CD14-positive monocyte (primary cell): Measurements from ENCODE around the gene MGAT5B. TPM values are rescaled to one million over a fixed set of nuclear protein-coding genes. Genes with fewer than 3 reads are reported as not detected.

Experiments used
- DNase-seq, 3 donors: peaks; one replicate each; pipeline ENCODE4 v3.0.0-alpha.2; 2011 to 2022
- H2AFZ ChIP-seq: 2 replicates; pipeline ENCODE4 v1.6.0; 2012; ENCODE audit warnings: mild to moderate bottlenecking, low read depth, low read length, inconsistent platforms; ENCODE audit not compliant: insufficient read depth, poor library complexity, severe bottlenecking
- H3K27ac ChIP-seq, 2 donors: 1 replicate in 1 of 2; 2 replicates in 1 of 2; pipeline ENCODE4 v1.5.1; 2012 to 2013; ENCODE audit warnings: low read length in 2 of 2, control low read depth in 1 of 2, inconsistent platforms in 1 of 2, low read depth in 1 of 2, mild to moderate bottlenecking in 1 of 2
- H3K27me3 ChIP-seq, 2 donors: one replicate each; pipeline versions ENCODE4 v1.6.0 to v1.6.1; 2011 to 2013; ENCODE audit warnings: low read length in 2 of 2; ENCODE audit not compliant: control insufficient read depth in 2 of 2, insufficient read depth in 2 of 2
- H3K36me3 ChIP-seq, 2 donors: replicated peaks in 1 of 2; 1 replicate in 1 of 2; 2 replicates in 1 of 2; pipeline versions ENCODE4 v1.5.1 to v1.6.1; 2012 to 2013; ENCODE audit warnings: low read length in 2 of 2, control low read depth in 1 of 2, inconsistent platforms in 1 of 2, mild to moderate bottlenecking in 1 of 2; ENCODE audit not compliant: insufficient read depth in 2 of 2, control insufficient read depth in 1 of 2
- H3K4me1 ChIP-seq, 2 donors: 1 replicate in 1 of 2; 2 replicates in 1 of 2; pipeline versions ENCODE4 v1.5.1 to v1.6.1; 2012 to 2013; ENCODE audit warnings: low read length in 2 of 2, control low read depth in 1 of 2, inconsistent platforms in 1 of 2, mild to moderate bottlenecking in 1 of 2, moderate library complexity in 1 of 2; ENCODE audit not compliant: insufficient read depth in 2 of 2, control insufficient read depth in 1 of 2
- H3K4me2 ChIP-seq: replicated peaks from 2 replicates; pipeline ENCODE3; 2012; ENCODE audit warnings: low read length, moderate library complexity, mild to moderate bottlenecking; ENCODE audit not compliant: poor library complexity, severe bottlenecking; ENCODE audit errors: extremely low read depth
- H3K4me3 ChIP-seq, 3 experiments: fragments of 200-600 bp in 1 of 3; sonication (generic) in 1 of 3; replicated peaks in 1 of 3; 1 replicate in 2 of 3; 2 replicates in 1 of 3; pipeline ENCODE4 v1.5.1; 2011 to 2013; ENCODE audit warnings: low read length in 3 of 3, mild to moderate bottlenecking in 3 of 3, control low read depth in 2 of 3, low read depth in 2 of 3, inconsistent platforms in 1 of 3, moderate library complexity in 1 of 3
- H3K79me2 ChIP-seq: 2 replicates; pipeline ENCODE4 v1.6.0; 2012; ENCODE audit warnings: mild to moderate bottlenecking, control low read depth, inconsistent platforms, low read length, moderate library complexity; ENCODE audit not compliant: insufficient read depth
- H3K9ac ChIP-seq: 2 replicates; pipeline ENCODE4 v1.6.0; 2017; ENCODE audit warnings: low read length, mild to moderate bottlenecking; ENCODE audit not compliant: insufficient read depth, poor library complexity, severe bottlenecking
- H3K9me3 ChIP-seq, 2 donors: replicated peaks in 1 of 2; 1 replicate in 1 of 2; 2 replicates in 1 of 2; pipeline versions ENCODE4 v1.5.1 to v1.6.1; 2012 to 2013; ENCODE audit warnings: low read length in 2 of 2, control low read depth in 1 of 2; ENCODE audit not compliant: control insufficient read depth in 1 of 2, insufficient read depth in 1 of 2
- H4K20me1 ChIP-seq: 2 replicates; pipeline ENCODE4 v1.6.0; 2012; ENCODE audit warnings: mild to moderate bottlenecking, low read length, control low read depth, moderate library complexity; ENCODE audit not compliant: insufficient read depth
- H3K27ac Mint-ChIP-seq, 7 donors: one replicate each; pipeline ENCODE4 v1.8.0; 2020; ENCODE audit warnings: mild to moderate bottlenecking in 7 of 7, mixed read lengths in 7 of 7, moderate library complexity in 6 of 7, inconsistent platforms in 2 of 7
- H3K27me3 Mint-ChIP-seq, 3 donors: one replicate each; pipeline ENCODE4 v1.8.0; 2021 to 2022; ENCODE audit warnings: low read depth in 3 of 3, mild to moderate bottlenecking in 3 of 3, mixed read lengths in 3 of 3, moderate library complexity in 3 of 3, inconsistent platforms in 1 of 3
- H3K36me3 Mint-ChIP-seq, 2 donors: one replicate each; pipeline ENCODE4 v1.8.0; 2020; ENCODE audit warnings: mixed read lengths in 2 of 2, inconsistent platforms in 1 of 2, mild to moderate bottlenecking in 1 of 2
- H3K4me1 Mint-ChIP-seq: one replicate; pipeline ENCODE4 v1.8.0; 2020; ENCODE audit warnings: mild to moderate bottlenecking, mixed read lengths
- H3K4me3 Mint-ChIP-seq, 2 donors: one replicate each; pipeline ENCODE4 v1.8.0; 2020; ENCODE audit warnings: mild to moderate bottlenecking in 2 of 2, mixed read lengths in 2 of 2, moderate library complexity in 1 of 2
- H3K9me3 Mint-ChIP-seq, 7 donors: one replicate each; pipeline ENCODE4 v1.8.0; 2020 to 2022; ENCODE audit warnings: mixed read lengths in 7 of 7, mild to moderate bottlenecking in 6 of 7, moderate library complexity in 6 of 7, inconsistent platforms in 2 of 7
- WGBS: methylation state at CpG from one replicate; pipeline ENCODE4 v1.1.5; 2013; ENCODE audit warnings: missing lambda C conversion rate; ENCODE audit not compliant: insufficient coverage; 5-methylcytosine and 5-hydroxymethylcytosine counted together
- intact Hi-C, 2 donors: fragments of 100-400 bp; cut with micrococcal nuclease; formaldehyde crosslinking; loops; one replicate each; pipeline versions ENCODE4 v1.15.0 to v1.15.1; 2023
- polyA plus RNA-seq, 3 donors: library from polyadenylated mRNA; depleted of rRNA in 1 of 3; unstranded in 2 of 3; stranded (reverse) in 1 of 3; fragments of 300-500 nt in 2 of 3; fragments of >200 nt in 1 of 3; fragmentation: Illumina TruSeq in 2 of 3; gene quantifications; 1 replicate in 2 of 3; 2 replicates in 1 of 3; pipeline ENCODE4 v1.2.3, GENCODE V29; 2012 to 2021
- TF ChIP-seq, protein P1 (sequence below): fragments of 200-600 bp; IDR thresholded peaks from one replicate; pipeline ENCODE4 v1.8.0; 2022; ENCODE audit warnings: antibody characterized with exemption, mild to moderate bottlenecking

MGAT5B gene
- polyA plus RNA-seq, 3 donors: not detected

GRCh38 chr17:76925441-76925891 lies 57.3 kb downstream of the MGAT5B start:
- no peak overlapping the region for H3K4me3 Mint-ChIP-seq
- no peaks in the 10 kb centered on the region for H3K4me1 Mint-ChIP-seq
- H3K4me2 ChIP-seq: no peak overlapping the region
- intact Hi-C loops: no loop called here
- no peak overlapping the region for H3K27ac Mint-ChIP-seq
- no peaks in the 10 kb centered on the region for H3K36me3 Mint-ChIP-seq
- H2AFZ ChIP-seq: no peak overlapping the region
- no peaks in the 10 kb centered on the region for H3K79me2 ChIP-seq
- TF ChIP-seq, protein P1, sequence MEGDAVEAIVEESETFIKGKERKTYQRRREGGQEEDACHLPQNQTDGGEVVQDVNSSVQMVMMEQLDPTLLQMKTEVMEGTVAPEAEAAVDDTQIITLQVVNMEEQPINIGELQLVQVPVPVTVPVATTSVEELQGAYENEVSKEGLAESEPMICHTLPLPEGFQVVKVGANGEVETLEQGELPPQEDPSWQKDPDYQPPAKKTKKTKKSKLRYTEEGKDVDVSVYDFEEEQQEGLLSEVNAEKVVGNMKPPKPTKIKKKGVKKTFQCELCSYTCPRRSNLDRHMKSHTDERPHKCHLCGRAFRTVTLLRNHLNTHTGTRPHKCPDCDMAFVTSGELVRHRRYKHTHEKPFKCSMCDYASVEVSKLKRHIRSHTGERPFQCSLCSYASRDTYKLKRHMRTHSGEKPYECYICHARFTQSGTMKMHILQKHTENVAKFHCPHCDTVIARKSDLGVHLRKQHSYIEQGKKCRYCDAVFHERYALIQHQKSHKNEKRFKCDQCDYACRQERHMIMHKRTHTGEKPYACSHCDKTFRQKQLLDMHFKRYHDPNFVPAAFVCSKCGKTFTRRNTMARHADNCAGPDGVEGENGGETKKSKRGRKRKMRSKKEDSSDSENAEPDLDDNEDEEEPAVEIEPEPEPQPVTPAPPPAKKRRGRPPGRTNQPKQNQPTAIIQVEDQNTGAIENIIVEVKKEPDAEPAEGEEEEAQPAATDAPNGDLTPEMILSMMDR: no peak
- H3K36me3 ChIP-seq: no peaks in the 10 kb centered on the region
- no peak overlapping the region for H3K9ac ChIP-seq
- H3K4me3 ChIP-seq: no peak overlapping the region
- H3K4me1 ChIP-seq: no peaks in the 10 kb centered on the region
- H4K20me1 ChIP-seq: no peaks in the 10 kb centered on the region
- H3K27me3 ChIP-seq: no peaks in the 10 kb centered on the region
- DNase-seq: no peak
- H3K27me3 Mint-ChIP-seq: peaks cover 5 to 6% (median 6%) of the 10 kb centered on the region in 3 donors
- WGBS: 37% methylated on average over 5 of the region's 8 CpGs
- no peaks in the 10 kb centered on the region for H3K9me3 ChIP-seq
- no peak overlapping the region for H3K27ac ChIP-seq
- H3K9me3 Mint-ChIP-seq: peaks cover 0 to 3% (median 0%) of the 10 kb centered on the region in 7 donors

DNA sequence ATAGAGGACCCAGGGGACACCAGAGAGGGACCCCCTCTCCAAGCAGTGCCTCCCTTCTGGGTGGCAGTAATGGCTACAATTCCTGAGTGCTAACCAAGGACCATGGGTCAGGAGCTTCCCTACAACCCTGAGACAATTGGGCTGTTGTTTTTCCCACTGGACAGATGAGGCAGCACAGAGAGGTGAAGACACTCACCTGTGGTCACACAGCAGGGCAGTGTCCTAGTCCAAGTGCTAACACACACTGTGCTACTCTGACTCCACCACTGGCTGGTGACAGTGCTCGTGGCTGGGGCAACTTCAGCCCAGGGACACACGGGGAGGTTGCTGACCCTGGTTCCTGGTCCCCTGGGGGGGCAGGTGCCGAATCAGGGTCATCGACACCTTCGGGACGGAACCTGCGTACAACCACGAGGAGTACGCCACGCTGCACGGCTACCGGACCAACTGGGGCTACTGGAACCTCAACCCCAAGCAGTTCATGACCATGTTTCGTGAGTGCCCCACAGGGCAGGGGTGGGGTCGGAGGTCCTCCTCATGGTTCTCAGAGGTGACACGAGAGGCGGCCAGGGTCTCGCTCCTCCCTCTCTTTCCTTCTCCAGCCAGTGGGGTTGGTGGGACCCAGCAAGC lies 58.1 kb downstream of the MGAT5B start:
- Histone ChIP-seq H2AFZ (no peak overlapping the region), H3K9ac (no peak overlapping the region), H3K36me3 (no peaks in the 10 kb centered on the region), H4K20me1 (no peaks in the 10 kb centered on the region), H3K4me2 (no peak overlapping the region), H3K4me3 (no peak overlapping the region), H3K9me3 (no peaks in the 10 kb centered on the region), H3K27ac (no peak overlapping the region), H3K4me1 (no peaks in the 10 kb centered on the region), H3K27me3 (no peaks in the 10 kb centered on the region), H3K79me2 (no peaks in the 10 kb centered on the region)
- no peak overlapping the region for H3K27ac Mint-ChIP-seq
- H3K4me3 Mint-ChIP-seq: no peak overlapping the region
- TF ChIP-seq, protein P1: no peak
- H3K36me3 Mint-ChIP-seq: no peaks in the 10 kb centered on the region
- WGBS: 90% methylated on average over 13 of the region's 17 CpGs
- H3K4me1 Mint-ChIP-seq: no peaks in the 10 kb centered on the region
- intact Hi-C loops: no loop called here
- peaks cover 0 to 3% (median 0%) of the 10 kb centered on the region in 7 donors for H3K9me3 Mint-ChIP-seq
- peaks cover 3 to 8% (median 6%) of the 10 kb centered on the region in 3 donors for H3K27me3 Mint-ChIP-seq
- DNase-seq: no peak
